K562 (cell line): Measurements from ENCODE around the gene SMIM21.

ENCODE experiments used
- DDX20 ChIP-seq: fragments of 450-650 bp; IDR thresholded peaks from 2 replicates; pipeline ENCODE4 v1.6.1; 2016; ENCODE audit warnings: missing genetic modification characterization, low read depth, mild to moderate bottlenecking, missing compliant biosample characterization, moderate library complexity
- DIDO1 ChIP-seq: fragments of 450-650 bp; IDR thresholded peaks from 2 replicates; pipeline ENCODE4 v1.6.1; 2016; ENCODE audit warnings: low read depth, missing biosample characterization, missing genetic modification characterization
- EP300 ChIP-seq: IDR thresholded peaks from 2 replicates; pipeline ENCODE4 v1.6.1; 2012; ENCODE audit warnings: low read length, improper control_type of control experiment
- ESRRA ChIP-seq: fragments of 450-650 bp; IDR thresholded peaks from 2 replicates; pipeline ENCODE4 v1.6.1; 2014; ENCODE audit warnings: low read depth, mild to moderate bottlenecking, moderate library complexity, borderline replicate concordance
- FOXK2 ChIP-seq, 2 experiments: fragments of 450-650 bp; IDR thresholded peaks in 1 of 2; conservative IDR thresholded peaks in 1 of 2; 2 replicates each; pipeline ENCODE4 v1.6.1; 2016; ENCODE audit warnings: low read depth in 2 of 2, mild to moderate bottlenecking in 1 of 2
- KAT2B ChIP-seq: IDR thresholded peaks from one replicate; pipeline ENCODE4 v1.6.1; 2012; ENCODE audit warnings: low read depth, mild to moderate bottlenecking, control low read depth, inconsistent platforms, low read length, moderate library complexity
- NR1H2 ChIP-seq: sonication (generic); formaldehyde crosslinking; IDR thresholded peaks from 2 replicates; pipeline ENCODE4 v1.4.0; 2020; ENCODE audit warnings: mild to moderate bottlenecking, missing genetic modification reagents
- SIN3A ChIP-seq, 2 experiments: fragments of 150-350 bp in 1 of 2; IDR thresholded peaks; 2 replicates each; pipeline ENCODE4 v1.6.1; 2011 to 2016; ENCODE audit warnings: borderline replicate concordance in 2 of 2, low read depth in 2 of 2, low read length in 2 of 2, mild to moderate bottlenecking in 2 of 2, moderate library complexity in 2 of 2; ENCODE audit not compliant: control insufficient read depth in 1 of 2
- SOX6 ChIP-seq: fragments of 450-650 bp; IDR thresholded peaks from 2 replicates; pipeline ENCODE4 v1.6.1; 2014; ENCODE audit warnings: mild to moderate bottlenecking
- YY1 ChIP-seq, 3 experiments: IDR thresholded peaks; 2 replicates each; pipeline ENCODE4 v1.6.1; 2011; ENCODE audit warnings: low read length in 2 of 3, mild to moderate bottlenecking in 2 of 3, moderate library complexity in 2 of 3, borderline replicate concordance in 1 of 3, control low read depth in 1 of 3, low read depth in 1 of 3; ENCODE audit not compliant: insufficient read depth in 3 of 3, insufficient replicate concordance in 2 of 3, control insufficient read depth in 1 of 3, insufficient read length in 1 of 3; ENCODE audit errors: extremely low read depth in 1 of 3
- ZBTB7A ChIP-seq: IDR thresholded peaks from 2 replicates; pipeline ENCODE4 v1.6.1; 2011; ENCODE audit warnings: low read depth, mild to moderate bottlenecking, low read length, moderate library complexity, borderline replicate concordance; ENCODE audit not compliant: control insufficient read depth
- ZHX1 ChIP-seq: fragments of 150-350 bp; conservative IDR thresholded peaks from 2 replicates; pipeline ENCODE4 v1.6.1; 2014; ENCODE audit warnings: low read length
- ZNF699 ChIP-seq: fragments of 250-450 bp; sonication (Bioruptor Pico); IDR thresholded peaks from 2 replicates; pipeline ENCODE4 v1.8.0; 2021; ENCODE audit warnings: mild to moderate bottlenecking, moderate library complexity; ENCODE audit not compliant: insufficient replicate concordance
- TF ChIP-seq, protein P1 (sequence below): sonication (generic); formaldehyde crosslinking; IDR thresholded peaks from 2 replicates; pipeline ENCODE4 v1.8.1; 2022; ENCODE audit warnings: missing genetic modification reagents

DNA sequence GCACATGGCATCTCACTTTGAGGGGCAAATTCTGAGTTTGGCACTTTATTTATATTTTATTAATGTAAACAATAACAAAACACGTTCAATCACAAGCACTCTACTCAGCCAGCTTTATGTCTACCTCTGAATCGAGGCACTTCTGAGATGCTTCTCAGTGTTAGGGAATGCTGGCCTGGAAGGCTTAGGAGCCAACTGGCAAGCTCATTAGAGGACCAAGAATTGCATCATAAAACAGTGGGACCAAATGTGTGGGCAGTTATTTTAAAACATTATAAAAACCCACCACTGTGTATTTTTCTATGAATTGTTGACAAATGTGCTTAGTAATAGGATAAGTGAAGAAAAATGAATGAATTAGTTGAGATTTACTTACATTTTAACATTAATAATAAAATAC is 46.8 kb upstream of the SMIM21 start:
- no peak for TF ChIP-seq FOXK2 (conservative IDR thresholded peaks at IDR 0.05 in 1 of 2, IDR thresholded peaks at IDR 0.05 in 1 of 2; ENCODE audit: low read depth in 2 of 2)
- no peak for TF ChIP-seq NR1H2 (CRISPR knock-in tag)
- TF ChIP-seq ZBTB7A = no peak
- TF ChIP-seq, protein P1, sequence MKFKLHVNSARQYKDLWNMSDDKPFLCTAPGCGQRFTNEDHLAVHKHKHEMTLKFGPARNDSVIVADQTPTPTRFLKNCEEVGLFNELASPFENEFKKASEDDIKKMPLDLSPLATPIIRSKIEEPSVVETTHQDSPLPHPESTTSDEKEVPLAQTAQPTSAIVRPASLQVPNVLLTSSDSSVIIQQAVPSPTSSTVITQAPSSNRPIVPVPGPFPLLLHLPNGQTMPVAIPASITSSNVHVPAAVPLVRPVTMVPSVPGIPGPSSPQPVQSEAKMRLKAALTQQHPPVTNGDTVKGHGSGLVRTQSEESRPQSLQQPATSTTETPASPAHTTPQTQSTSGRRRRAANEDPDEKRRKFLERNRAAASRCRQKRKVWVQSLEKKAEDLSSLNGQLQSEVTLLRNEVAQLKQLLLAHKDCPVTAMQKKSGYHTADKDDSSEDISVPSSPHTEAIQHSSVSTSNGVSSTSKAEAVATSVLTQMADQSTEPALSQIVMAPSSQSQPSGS (CRISPR knock-in tag) = no peak
- TF ChIP-seq EP300 = no peak
- TF ChIP-seq SIN3A (IDR thresholded peaks at IDR 0.05; ENCODE audit: borderline replicate concordance in 2 of 2, control insufficient read depth in 1 of 2, low read depth in 2 of 2, low read length in 2 of 2) = no peak
- TF ChIP-seq ZHX1 = no peak
- TF ChIP-seq SOX6 = no peak
- no peak for TF ChIP-seq DDX20 (tag)
- TF ChIP-seq ZNF699 (CRISPR knock-in tag) = no peak
- no peak for TF ChIP-seq KAT2B
- TF ChIP-seq ESRRA = no peak
- no peak for TF ChIP-seq YY1 (IDR thresholded peaks at IDR 0.05; ENCODE audit: borderline replicate concordance in 1 of 3, control insufficient read depth in 1 of 3, extremely low read depth in 1 of 3, insufficient read depth in 3 of 3, insufficient read length in 1 of 3, insufficient replicate concordance in 2 of 3, low read depth in 1 of 3, low read length in 2 of 3)
- TF ChIP-seq DIDO1 (tag) = no peak
